Activated CD4-positive, alpha-beta T cell treated with anti-CD3 and anti-CD28 coated beads for 4 hours (primary cell): Measurements from ENCODE around the gene ZNF425.
A peak's percentile ranks its signal among the peaks of the same experiment; 100 is the strongest.
"Not testable (repeated sequence)": the region's sequence is repeated elsewhere in the genome, so short reads cannot be mapped to it uniquely, and the experiment has no call there.

Experiments
- DNase-seq, 2 donors: peaks; one replicate each; pipeline ENCODE4 v3.0.0-alpha.2; 2020

ZNF425 gene

DNA sequence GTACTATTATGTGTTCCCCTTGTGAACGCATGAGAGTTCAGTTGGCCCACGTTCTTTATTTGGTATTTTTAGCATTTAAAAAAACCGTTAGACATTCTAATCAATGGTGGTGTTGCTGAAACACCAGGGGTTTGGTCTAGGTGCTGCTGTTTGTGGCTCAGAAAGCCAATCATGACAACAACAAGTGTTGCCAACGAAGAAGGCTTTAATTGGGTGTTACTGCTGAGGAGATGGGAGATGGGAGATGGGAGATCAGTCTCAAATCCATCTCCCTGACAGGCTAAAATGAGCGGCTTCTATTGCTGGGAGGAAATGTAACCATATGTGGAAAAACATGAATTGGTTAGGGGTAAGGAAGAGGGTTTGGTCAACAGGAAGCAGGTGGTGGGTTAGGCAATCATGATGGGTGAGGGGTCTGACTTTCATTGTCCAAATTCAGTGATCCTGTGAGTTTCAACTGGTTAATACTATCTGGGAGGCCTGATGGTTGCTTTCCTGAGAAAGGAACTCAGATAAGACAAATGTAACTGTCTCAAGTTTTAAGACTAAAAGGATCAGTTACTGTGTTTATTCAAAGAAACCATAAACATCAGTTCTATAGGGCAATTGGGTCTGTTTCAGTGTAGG, 4.6 kb upstream of the ZNF425 start:
- DNase-seq = no peak

DNA sequence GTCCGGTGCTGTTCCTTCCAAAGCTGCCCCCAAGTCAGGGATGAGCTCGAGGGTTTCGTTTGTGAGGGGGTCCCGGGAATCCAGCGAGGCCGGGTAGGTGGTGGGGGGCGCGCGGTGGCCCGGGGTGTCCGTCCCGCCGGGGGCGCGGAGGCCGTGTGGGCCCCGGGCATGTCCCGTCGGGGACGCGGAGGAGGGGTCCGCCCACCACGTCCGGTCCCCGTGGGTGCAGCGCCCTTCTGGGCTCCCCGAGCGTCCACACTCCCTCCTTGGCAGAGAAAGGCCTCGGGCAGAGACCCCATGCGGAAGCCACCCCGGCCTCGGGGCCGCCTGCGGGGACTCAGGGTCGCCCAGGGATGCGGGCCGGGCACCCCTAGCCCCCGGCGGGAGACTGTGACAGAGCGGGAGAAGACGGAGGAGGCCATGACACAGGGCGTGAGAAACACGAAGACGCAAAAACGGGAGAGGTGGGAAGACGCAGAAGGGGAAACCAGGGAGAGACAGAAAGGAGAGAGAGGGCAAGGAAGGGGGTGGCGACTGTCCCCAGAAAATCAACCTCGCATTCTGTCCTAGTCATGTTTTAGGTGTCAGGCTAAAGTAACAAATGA, 640 bp upstream of the ZNF425 start:
- DNase-seq = peak; percentile 58 to 76

DNA sequence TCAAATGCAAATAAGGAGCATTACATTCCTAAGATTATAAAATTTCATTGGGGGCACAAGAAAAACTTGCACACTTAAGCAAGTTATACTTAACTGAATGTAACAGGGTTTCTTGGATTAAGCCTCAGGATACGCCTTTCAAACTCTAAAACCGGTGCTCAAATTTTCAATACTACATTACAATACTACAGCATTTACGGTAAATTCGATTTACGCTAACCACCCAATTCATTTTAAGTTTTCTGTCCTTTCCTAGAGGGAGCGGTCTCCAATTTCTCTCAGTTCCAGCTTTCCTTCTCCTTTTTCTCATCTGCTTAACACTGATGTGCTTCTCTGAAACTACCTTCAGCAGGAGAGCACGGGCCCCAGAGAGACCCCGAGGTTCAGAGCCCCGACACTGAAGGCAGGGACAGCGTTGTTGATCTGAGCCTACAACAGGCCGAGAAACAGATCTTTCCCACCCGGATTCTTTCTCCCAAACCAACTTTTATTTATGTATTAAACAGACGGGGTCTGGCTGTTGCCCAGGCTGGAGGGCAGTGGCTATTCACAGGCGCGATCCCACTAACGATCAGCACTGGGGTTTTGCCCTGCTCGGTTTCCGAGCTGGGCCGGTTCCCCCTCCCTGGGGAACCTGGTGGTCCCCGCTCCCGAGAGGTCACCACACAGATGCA, 798 bp downstream of the ZNF425 start:
- no peak for DNase-seq

DNA sequence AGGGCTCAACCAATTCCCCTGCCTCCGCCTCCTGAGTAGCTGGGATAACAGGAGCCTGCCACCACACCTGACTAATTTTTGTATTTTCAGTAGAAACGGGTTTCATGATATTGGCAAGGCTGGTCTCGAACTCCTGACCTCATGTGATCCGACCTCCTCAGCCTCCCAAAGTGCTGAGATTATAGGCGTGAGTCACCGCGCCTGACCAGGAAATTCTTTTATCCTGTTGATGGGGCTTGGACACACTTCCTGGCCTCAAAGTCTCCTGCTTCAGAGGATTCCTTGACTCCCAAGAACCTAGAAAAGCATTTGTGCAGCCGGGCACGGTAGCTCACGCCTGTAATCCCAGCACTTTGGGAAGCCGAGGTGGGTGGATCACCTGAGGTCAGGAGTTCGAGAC, 16.2 kb downstream of the ZNF425 start:
- DNase-seq = no peak

DNA sequence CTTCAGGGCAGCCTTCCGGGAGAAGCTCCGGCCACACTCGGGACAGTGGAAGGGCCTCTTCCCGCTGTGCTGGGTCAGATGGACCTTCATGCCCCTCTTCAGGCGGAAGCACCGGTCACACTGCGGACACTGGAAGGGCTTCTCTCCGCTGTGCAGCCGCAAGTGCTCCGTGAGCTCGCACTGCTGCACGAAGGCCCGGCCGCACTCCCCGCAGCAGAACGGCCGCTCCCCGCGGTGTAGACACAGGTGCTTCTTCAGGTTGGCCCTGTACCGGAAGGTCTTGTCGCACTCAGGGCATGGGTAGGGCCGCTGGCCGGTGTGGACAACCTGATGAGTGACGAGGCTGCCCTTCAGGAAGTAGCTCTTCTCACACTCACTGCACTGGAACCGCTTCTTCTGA, 21.4 kb downstream of the ZNF425 start:
- DNase-seq = no peak

DNA sequence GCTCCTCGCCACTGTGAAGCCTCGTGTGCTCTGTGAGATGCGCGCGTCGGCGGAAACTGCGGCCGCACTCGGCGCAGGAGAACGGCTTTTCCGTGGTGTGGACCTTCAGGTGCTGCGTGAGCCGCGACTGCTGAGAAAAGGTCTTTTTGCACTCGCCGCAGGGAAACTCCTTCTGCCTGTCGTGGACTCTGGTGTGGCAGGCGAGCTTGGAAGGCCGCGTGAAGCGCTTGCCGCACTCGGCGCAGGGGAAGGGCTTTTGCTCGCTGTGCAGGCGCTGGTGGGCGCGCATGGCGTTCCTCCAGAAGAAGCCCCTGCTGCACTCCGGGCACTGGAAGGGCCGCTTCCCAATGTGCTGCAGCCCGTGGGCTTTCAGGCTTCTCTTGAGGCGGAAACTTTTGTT, 21.9 kb downstream of the ZNF425 start:
- DNase-seq = no peak

DNA sequence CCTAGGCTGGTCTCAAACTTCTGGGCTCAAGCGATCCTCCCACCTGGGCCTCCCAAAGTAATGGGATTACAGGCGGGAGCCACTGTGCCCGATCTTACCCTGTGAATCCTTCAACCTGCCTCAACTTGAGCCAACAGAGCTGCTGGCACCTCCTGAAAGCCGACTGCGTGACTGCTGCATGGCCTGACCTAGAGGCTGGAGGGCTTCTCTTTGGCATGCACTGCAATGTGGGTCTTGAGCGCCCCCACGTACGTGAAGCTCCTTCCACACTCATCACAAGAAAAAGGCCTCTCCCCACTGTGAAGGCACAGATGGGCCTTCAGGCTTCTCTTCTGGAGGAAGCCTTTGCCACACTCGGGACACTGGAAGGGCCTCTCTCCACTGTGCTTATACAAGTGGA, 22.7 kb downstream of the ZNF425 start:
- no peak for DNase-seq

DNA sequence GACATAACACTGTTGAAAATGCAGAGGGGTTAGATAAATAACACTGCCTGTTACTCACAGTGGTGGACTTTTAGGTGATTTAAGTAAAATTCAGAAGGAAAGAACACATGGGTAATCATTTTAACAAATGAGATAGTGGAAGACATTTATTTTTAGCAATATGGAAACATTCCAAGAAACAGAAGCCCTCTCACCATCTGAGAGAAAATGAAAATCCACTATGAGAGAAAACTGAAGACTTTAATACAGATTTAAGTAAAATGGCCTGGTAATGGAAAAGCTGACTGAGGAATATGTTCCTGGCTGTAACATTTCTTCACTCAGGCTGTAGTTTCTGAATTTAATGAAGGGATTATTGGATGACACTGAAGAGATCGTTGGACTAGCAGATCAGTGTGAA, 23.5 kb downstream of the ZNF425 start:
- no peak for DNase-seq

DNA sequence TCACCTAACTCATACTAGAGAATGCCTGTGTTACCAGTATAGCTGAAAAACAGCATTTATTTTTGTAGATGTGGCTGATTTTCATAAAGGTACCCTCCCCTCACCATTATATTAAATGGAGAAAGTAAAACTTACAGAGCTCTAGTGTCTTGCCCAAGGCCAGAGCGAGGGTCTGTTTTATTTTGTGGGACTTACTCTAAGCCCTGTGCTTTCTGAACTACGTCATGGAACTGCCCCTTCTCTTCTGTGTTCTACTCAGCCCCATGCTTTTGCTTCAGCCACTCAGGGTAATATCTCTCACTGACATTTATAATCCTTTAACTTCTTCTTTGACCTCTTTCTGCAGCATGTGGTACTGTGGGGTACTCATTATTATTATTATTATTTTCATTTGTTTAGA, 25.3 kb downstream of the ZNF425 start:
- no peak for DNase-seq

DNA sequence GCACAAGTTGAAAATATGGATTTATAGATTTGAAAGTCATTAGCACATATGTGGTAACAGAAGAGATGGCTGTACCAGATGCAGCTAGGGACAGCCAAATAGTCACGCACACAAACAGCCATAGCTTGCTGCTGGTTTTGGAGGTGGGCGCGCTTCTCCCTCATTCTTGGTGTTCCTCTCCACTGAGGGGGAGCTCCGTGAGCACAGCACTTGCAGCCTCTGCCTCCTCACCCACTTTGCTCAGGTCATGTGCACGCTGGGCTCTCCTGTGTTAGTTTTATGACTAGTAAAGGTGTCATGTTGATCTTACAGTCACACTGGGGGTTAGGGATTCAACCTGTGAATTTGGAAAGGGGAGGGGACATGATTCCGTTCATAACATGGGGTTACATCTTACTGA, 27.1 kb downstream of the ZNF425 start:
- DNase-seq = no peak

DNA sequence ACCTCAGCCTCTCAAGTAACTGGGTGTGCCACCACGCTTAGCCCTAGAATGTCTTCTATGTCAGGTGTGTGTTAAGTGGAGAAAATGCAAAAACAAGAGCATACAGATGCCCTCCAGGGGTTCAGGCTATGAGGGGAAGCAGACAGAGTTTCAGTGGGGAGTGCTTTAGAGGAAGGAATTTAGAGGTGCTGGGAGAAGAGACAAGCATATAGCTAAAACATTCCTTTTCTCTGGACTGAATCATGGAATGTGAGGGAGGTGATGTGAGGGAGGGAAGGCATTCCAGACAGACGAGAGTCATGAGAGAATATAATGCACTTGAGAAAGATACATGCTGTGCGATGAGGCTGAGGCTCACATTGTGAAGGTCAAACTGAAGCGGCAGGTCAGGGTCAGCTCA, 29.0 kb downstream of the ZNF425 start:
- DNase-seq = no peak

DNA sequence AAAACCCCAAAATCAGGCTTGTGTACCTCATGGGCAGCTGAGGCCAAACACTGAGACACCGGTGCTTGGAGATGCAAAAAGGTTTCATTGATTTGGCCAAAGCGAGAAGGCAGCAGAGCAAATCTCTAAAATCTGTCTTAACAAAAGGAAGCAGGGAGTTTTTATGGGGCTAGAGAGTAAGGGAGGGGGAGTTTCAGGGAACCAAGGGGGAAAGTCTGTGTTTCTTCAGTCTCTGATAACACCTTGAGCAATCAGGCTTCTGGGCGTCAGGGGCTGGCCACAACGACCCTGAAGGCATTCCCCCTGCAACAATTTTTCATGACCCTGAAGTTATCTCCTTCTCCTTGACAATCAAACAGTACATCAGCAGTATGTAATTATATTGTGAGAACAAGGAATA, 32.9 kb downstream of the ZNF425 start:
- DNase-seq = no peak

DNA sequence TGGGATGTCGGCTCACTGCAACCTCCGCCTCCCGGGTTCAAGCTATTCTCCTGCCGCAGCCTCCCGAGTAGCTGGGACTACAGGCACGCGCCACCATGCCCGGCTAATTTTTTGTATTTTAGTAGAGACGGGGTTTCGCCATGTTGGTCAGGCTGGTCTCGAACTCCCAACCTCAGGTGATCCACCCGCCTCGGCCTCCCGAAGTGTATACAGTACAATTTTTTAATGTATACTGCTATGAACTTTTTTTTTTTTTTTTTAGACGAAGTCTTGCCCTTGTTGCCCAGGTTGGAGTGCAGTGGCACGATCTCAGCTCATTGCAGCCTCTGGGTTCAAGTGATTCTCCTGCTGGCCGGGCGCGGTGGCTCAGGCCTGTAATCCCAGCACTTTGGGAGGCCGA, 33.9 kb downstream of the ZNF425 start:
- not testable (repeated sequence) for DNase-seq

DNA sequence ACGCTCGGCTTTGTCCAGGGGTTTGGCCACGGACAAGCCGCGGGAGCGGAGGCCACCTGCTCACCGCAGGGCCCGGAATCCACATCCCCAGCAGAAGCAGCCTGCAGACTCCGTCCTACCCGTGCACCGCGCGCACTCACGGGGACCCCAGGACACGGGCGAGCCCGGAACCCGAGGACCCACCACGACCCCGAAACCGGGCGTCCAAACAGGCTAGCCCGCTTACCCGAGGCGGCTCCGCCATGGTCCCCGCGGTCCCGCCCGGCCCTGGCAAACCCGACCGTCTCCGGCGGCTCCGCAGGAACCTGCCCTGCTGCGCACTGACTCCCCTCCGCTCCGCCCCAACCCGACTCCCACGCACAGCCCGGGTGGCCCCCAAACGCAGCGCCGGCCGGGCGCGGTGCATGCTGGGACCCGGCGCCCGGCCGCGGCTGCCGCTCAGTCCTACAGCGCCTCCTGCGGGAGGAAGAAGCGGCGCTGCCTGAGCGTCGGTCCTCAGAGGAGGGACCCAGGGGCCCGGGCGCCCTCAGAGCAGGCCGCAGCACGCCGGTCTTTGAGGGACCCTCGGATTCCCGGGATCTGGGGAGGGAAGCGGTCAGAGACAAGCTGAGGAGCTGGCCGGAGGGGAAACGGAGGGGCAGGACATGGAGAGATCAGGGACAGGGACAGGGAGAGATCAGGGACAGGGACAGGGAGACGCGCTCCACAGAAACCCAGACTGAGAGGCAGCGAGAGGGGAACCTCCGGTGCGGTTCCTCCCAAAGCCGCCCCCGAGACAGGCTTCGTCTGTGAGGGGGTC, 35.5 kb downstream of the ZNF425 start, which contains the start of gene ZNF786:
Gene ZNF786 (minus strand): TSS at position 322 of the 799 bp plus-strand sequence. CDS start 78 bp downstream, at position 244.
- DNase-seq = peak; percentile 96

DNA sequence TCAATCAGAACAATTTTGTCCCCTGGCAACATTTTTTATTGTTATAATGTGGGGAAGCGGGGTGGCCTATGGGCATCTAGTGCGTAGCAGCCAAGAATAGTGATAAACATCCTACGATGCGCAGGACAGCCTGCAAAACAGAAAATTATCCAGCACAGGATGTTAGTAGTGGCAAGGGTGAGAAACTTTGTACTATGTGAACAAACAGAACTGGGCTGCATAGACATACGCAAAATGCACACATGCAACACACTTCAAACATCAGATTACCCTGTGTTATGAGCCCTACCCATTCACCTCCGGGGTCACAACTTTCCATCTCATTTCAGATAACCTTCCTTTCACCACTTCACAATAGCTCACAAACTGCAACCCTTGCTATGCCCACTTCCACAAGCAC, 38.7 kb downstream of the ZNF425 start:
- no peak for DNase-seq

DNA sequence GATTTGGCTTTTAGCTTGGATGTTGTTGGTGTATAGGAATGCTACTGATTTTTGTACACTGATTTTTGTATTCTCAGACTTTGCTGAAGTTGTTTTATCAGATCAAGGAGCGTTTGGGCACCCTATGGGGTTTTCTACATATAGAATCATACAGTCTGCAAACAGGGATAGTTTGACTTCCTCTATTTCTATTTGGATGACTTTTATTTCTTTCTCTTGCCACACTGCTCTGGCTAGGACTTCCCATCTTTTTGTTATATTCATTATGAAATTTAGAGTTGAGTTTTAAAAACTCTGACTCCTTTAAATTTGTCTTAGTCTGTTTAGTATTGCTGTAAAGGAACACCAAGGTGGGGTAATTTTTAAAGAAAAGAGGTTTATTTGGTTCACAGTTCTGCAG, 40.3 kb downstream of the ZNF425 start:
- no peak for DNase-seq

DNA sequence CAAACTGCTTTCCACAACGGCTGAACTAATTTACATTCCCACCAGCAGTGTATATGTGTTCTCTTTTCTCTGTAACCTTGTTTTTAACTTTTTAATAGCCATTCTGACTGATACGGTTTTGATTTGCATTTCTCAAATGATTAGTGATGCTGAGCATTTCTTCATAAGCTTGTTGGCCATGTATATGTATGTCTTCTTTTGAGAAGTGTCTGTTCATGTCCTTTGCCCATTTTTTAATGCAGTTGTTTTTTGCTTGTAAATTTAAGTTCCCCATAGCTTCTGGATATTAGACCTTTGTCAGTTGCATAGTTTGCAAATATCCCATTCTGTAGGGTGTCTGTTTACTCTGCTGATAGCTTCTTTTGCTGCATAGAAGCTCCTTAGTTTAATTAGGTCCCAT, 41.7 kb downstream of the ZNF425 start:
- no peak for DNase-seq

DNA sequence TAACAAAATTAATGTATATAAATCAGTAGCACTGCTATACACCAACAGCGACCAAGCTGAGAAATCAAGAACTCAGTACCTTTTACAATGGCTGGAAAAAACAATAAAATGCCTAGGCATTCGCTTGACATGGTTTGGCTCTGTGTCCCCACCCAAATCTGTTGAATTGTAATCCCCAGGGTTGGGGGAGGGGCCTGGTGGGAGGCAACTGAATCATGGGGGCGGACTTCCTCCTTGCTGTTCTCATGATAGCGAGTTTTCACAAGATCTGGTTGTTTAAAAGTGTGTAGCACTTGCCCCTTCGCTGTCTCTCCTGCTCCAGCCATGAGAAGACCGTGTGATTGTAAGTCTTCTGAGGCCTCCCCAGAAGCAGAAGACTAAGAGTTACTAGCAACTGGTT, 44.2 kb downstream of the ZNF425 start:
- DNase-seq = no peak

DNA sequence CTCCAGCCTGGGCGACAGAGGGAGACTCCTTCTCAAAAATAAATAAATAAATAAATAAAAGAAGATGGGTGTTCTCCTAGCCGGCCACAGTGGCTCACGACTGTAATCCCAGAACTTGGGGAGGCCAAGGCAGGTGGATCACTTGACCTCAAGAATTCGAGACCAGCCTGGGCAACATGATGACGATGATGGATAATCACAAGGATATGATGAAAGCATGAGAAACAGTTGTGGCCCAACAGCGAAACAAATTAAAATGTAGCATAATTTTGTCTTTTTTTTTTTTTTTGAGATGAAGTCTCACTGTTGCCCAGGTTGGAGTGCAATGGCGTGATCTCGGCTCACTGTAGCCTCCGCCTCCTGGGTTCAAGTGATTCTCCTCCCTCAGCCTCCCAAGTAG, 48.5 kb downstream of the ZNF425 start:
- no peak for DNase-seq

DNA sequence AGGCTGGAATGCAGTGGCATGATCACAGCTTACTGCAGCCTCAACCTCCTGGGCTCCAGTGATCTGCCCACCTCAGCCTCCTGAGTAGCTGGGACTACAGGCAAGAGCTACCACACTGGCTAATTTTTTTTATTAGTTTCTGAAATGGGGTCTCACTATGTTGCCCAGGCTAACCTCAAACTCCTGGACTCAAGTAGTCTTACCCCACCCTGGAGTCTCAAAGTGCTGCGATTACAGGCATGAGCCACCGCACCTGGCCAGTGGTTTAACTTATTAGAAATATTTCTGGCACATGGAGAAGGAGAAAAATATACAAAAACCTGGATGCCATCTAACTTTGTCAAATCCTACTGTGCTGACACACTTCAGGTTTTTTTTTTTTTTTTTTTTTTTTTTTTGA, 50.8 kb downstream of the ZNF425 start:
- DNase-seq = no peak

DNA sequence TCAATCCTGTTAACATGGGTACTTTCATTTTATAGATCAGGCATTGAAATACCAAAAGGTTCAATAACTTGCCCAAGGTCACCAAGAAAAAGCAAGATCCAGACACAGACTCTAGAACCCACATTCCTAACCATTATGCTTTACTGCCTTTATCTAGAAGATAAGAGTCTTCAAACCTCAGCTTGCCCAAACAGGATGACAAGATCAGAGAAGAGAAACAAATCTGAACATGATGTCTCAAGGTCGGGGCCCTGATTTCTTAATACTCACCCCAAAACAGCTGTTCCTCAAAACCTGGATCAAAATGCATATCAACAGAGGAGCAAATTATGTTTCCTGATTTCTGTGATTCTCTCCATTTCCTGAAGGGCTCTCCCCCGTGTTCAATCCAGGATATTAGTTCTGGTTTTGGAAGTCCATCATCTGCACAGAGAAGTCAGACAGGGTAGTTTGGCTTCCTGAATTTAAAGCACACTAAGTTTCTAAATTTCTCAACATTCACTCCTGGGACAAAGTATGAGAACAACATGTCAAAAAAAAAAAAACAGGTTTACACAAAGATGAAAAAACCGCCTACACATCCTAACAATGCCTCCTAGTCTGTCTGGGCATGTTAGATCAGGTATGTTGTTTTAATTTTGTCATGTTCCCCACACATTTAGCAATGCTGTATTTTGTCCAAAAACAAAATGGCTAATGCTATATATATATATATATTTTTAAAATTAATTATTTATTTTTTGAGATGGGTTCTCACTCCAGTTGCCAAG, 51.8 kb downstream of the ZNF425 start:
- no peak for DNase-seq

DNA sequence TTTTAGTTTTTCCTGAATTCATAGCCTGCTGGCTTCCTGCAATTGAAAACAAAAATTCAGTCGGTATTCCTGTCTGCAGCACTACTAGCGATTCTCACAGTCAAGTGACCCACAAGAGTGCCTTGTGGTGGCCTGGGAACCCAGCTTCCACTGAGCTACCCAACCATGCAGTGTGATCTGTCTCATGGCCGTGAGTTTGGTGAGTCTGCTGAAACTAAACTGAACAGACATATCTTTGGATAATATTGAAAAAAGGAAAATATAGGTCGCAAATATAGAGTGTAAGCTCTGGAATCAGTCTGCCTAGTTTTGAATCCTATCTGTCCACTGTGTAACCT, 53.7 kb downstream of the ZNF425 start:
- no peak for DNase-seq
